Activated CD8-positive, alpha-beta T cell treated with anti-CD3 and anti-CD28 coated beads for 36 hours (primary cell): ENCODE data around the gene MEMO1. TPM values are rescaled to one million over a fixed set of nuclear protein-coding genes. Genes with fewer than 3 reads are reported as not detected.

Experiments
- ATAC-seq: fragments of 200-7000 bp; cut with Tn5 transposase; one replicate; pipeline ENCODE4 v1.10.0; 2021; ENCODE audit warnings: mild to moderate bottlenecking, moderate library complexity
- CTCF ChIA-PET: fragments of 350-600 bp; sonication (Branson Sonifier 250); formaldehyde crosslinking; loops from one replicate; lab custom pipeline; 2021; ENCODE audit warnings: antibody characterized with exemption; lab: Charles Lee
- POLR2A ChIA-PET: fragments of 350-600 bp; sonication (Branson Sonifier 250); formaldehyde crosslinking; loops from one replicate; lab custom pipeline; 2021; ENCODE audit warnings: antibody characterized with exemption; lab: Charles Lee
- DNase-seq: peaks from one replicate; pipeline ENCODE4 v3.0.0-alpha.2; 2020
- H3K27ac Mint-ChIP-seq: one replicate; pipeline ENCODE4 v1.8.0; 2021; ENCODE audit warnings: mild to moderate bottlenecking, mixed read lengths
- H3K27me3 Mint-ChIP-seq: one replicate; pipeline ENCODE4 v1.8.0; 2021; ENCODE audit warnings: mixed read lengths
- H3K36me3 Mint-ChIP-seq: one replicate; pipeline ENCODE4 v1.8.0; 2021; ENCODE audit warnings: low read depth, mixed read lengths
- H3K4me1 Mint-ChIP-seq: one replicate; pipeline ENCODE4 v1.8.0; 2021; ENCODE audit warnings: low read depth, mixed read lengths
- H3K4me3 Mint-ChIP-seq: one replicate; pipeline ENCODE4 v1.8.0; 2021; ENCODE audit warnings: mild to moderate bottlenecking, moderate library complexity, mixed read lengths
- H3K9me3 Mint-ChIP-seq: one replicate; pipeline ENCODE4 v1.8.0; 2021; ENCODE audit warnings: mixed read lengths
- CTCF ChIP-seq: fragments of 200-600 bp; IDR thresholded peaks from one replicate; pipeline ENCODE4 v1.8.0; 2022; ENCODE audit warnings: antibody characterized with exemption, mild to moderate bottlenecking
- intact Hi-C: fragments of 100-400 bp; cut with micrococcal nuclease; formaldehyde crosslinking; loops from one replicate; pipeline ENCODE4 v1.10.0; 2022
- total RNA-seq, 2 experiments: library from RNA; stranded (reverse); gene quantifications; one replicate each; pipeline ENCODE4 v1.2.3, GENCODE V29; 2021

MEMO1 gene
- total RNA-seq, 2 experiments from 2014 or later = 46.5 to 46.9 TPM

GRCh38 chr2:31950946-31951562 is 59.8 kb downstream of the MEMO1 start:
- Mint-ChIP-seq H3K4me1 (peaks cover 31% of the 10 kb centered on the region), H3K27ac (no peak overlapping the region), H3K27me3 (no peaks in the 10 kb centered on the region), H3K9me3 (no peaks in the 10 kb centered on the region), H3K36me3 (peaks cover 10% of the 10 kb centered on the region), H3K4me3 (no peak overlapping the region)
- intact Hi-C loops = loop anchor here (5.0 kb wide), 1 partner anchor 56 kb away; no protein-coding TSS in a partner anchor
- DNase-seq (no peak), ATAC-seq (peak; percentile 60)
- CTCF ChIA-PET = no interaction called here
- TF ChIP-seq CTCF = no peak
- POLR2A ChIA-PET = no interaction called here

GRCh38 chr2:31947871-31948270 is 62.9 kb downstream of the MEMO1 start:
- Mint-ChIP-seq H3K27ac (no peak overlapping the region), H3K36me3 (peaks cover 12% of the 10 kb centered on the region), H3K4me3 (no peak overlapping the region), H3K9me3 (no peaks in the 10 kb centered on the region), H3K4me1 (peaks cover 52% of the 10 kb centered on the region), H3K27me3 (no peaks in the 10 kb centered on the region)
- no peak for DNase-seq
- no peak for TF ChIP-seq CTCF
- ChIA-PET POLR2A (interaction anchor here (0.8 kb wide), 1 partner anchor 12 kb away, joined by 3 read pairs; no protein-coding TSS in a partner anchor), CTCF (interaction anchor here (0.9 kb wide), 1 partner anchor 61 kb away, joined by 3 read pairs; no protein-coding TSS in a partner anchor)
- intact Hi-C loops = no loop called here
- ATAC-seq = no peak

- Mint-ChIP-seq H3K9me3 (no peaks in the 10 kb centered on the region), H3K4me3 (no peak overlapping the region), H3K27me3 (no peaks in the 10 kb centered on the region), H3K27ac (no peak overlapping the region), H3K4me1 (peaks cover 51% of the 10 kb centered on the region), H3K36me3 (peaks cover 12% of the 10 kb centered on the region)
- no peak for TF ChIP-seq CTCF
- intact Hi-C loops = no loop called here
- ChIA-PET CTCF (no interaction called here), POLR2A (no interaction called here)
- DNase-seq = no peak
- no peak for ATAC-seq
These were observed 64.0 kb downstream of the MEMO1 start for GRCh38 chr2:31946838-31947237.

GRCh38 chr2:31945572-31945935 is 65.3 kb downstream of the MEMO1 start:
- no peak overlapping the region for H3K27ac Mint-ChIP-seq
- H3K9me3 Mint-ChIP-seq = no peaks in the 10 kb centered on the region
- DNase-seq (no peak), ATAC-seq (no peak)
- no peak for TF ChIP-seq CTCF
- no peaks in the 10 kb centered on the region for H3K27me3 Mint-ChIP-seq
- no peak overlapping the region for H3K4me3 Mint-ChIP-seq
- POLR2A ChIA-PET = no interaction called here
- CTCF ChIA-PET = no interaction called here
- peaks cover 12% of the 10 kb centered on the region for H3K36me3 Mint-ChIP-seq
- peaks cover 42% of the 10 kb centered on the region for H3K4me1 Mint-ChIP-seq
- intact Hi-C loops = no loop called here

DNA sequence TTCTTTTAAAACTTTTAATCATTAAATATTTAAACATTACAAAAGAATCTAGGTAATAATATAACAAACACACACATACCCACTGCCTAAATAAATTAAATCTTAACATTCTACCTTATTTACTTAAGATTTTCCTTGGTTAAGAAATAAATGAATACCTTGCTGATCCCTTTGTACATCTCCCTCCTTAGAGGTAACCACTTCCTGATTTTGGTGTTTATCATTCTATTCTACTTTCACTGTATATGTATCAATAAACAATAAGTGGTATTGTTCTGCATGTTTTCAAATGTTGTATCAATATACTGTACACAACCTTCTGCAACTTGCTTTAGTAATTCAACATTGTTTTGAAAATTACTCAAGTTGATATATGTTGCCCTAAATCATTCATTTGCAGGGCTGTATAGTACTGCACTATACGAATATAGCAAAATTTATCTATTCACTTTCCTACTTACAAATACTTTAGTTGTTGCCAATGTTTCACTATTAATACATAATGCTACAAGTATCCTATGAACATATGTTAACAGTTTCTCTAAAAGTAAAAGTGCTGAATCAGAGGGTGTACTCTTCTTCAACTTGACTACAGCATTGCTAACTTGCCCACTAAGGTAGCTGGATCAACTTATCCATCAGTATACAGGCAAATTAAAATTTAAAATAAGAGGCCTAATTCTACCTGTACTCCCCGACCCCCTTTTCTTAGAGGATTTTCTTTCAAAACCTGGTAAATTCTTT is 65.8 kb downstream of the MEMO1 start:
- no peaks in the 10 kb centered on the region for H3K9me3 Mint-ChIP-seq
- ChIA-PET CTCF (no interaction called here), POLR2A (no interaction called here)
- no peak for DNase-seq
- peaks cover 12% of the 10 kb centered on the region for H3K36me3 Mint-ChIP-seq
- intact Hi-C loops = no loop called here
- no peak overlapping the region for H3K4me3 Mint-ChIP-seq
- no peaks in the 10 kb centered on the region for H3K27me3 Mint-ChIP-seq
- TF ChIP-seq CTCF = no peak
- no peak for ATAC-seq
- no peak overlapping the region for H3K27ac Mint-ChIP-seq
- peaks cover 42% of the 10 kb centered on the region for H3K4me1 Mint-ChIP-seq
